GM19328 (cell line): ENCODE results near the gene ASPRV1.
"Not testable (repeated sequence)": the region's sequence is repeated elsewhere in the genome, so short reads cannot be mapped to it uniquely, and the experiment has no call there.

Experiments used
- ATAC-seq: cut with Tn5 transposase; IDR thresholded peaks from one replicate; pipeline ENCODE4 v1.9.1; 2021; ENCODE audit warnings: mild to moderate bottlenecking, moderate library complexity; ENCODE audit not compliant: unreplicated experiment

Gene ASPRV1

GRCh38 chr2:69962986-69963730 lies 1.7 kb upstream of the ASPRV1 start:
- ATAC-seq = no peak

- ATAC-seq = no peak
Observed at GRCh38 chr2:69960821-69961220, 610 bp downstream of the ASPRV1 start.

- no peak for ATAC-seq
Observed at GRCh38 chr2:69959425-69959824, 2.0 kb downstream of the ASPRV1 start.

GRCh38 chr2:69958480-69958879 lies 3.0 kb downstream of the ASPRV1 start:
- ATAC-seq = no peak

GRCh38 chr2:69957965-69958364 lies 3.5 kb downstream of the ASPRV1 start:
- ATAC-seq = no peak

GRCh38 chr2:69956475-69956979 lies 4.9 kb downstream of the ASPRV1 start:
- ATAC-seq = no peak

- no peak for ATAC-seq
Observed at GRCh38 chr2:69955029-69955428, 6.4 kb downstream of the ASPRV1 start.

- no peak for ATAC-seq
Observed at GRCh38 chr2:69954084-69954483, 7.3 kb downstream of the ASPRV1 start.

GRCh38 chr2:69952336-69953115 lies 8.9 kb downstream of the ASPRV1 start:
- ATAC-seq = no peak

GRCh38 chr2:69950671-69951070 lies 10.8 kb downstream of the ASPRV1 start:
- ATAC-seq = not testable (repeated sequence)

- ATAC-seq = no peak
Observed at GRCh38 chr2:69950241-69950640, 11.2 kb downstream of the ASPRV1 start.

- ATAC-seq = no peak
Observed at GRCh38 chr2:69948963-69949645, 12.3 kb downstream of the ASPRV1 start.

GRCh38 chr2:69948032-69948962 lies 13.1 kb downstream of the ASPRV1 start:
- ATAC-seq = no peak

- ATAC-seq = no peak
Observed at GRCh38 chr2:69947325-69947931, 14.0 kb downstream of the ASPRV1 start.

- ATAC-seq = no peak
Observed at GRCh38 chr2:69946351-69947324, 14.8 kb downstream of the ASPRV1 start.

- no peak for ATAC-seq
Observed at GRCh38 chr2:69945941-69946340, 15.5 kb downstream of the ASPRV1 start.

- ATAC-seq = no peak
Observed at GRCh38 chr2:69945441-69945840, 16.0 kb downstream of the ASPRV1 start.

GRCh38 chr2:69944756-69945155 lies 16.7 kb downstream of the ASPRV1 start:
- ATAC-seq = no peak
